ENCODE results near the gene THOC7.

The THOC7 gene

GRCh38 chr3:63832395-63832794 lies 31.2 kb downstream of the THOC7 start:
- DNase-seq: no peak

- DNase-seq: no peak
These were observed 33.1 kb downstream of the THOC7 start for GRCh38 chr3:63830526-63830925.

- no peak for DNase-seq
These were observed 39.3 kb downstream of the THOC7 start for GRCh38 chr3:63824309-63824708.

- no peak for DNase-seq
These were observed 44.5 kb downstream of the THOC7 start, which contains the start of gene C3orf49 for GRCh38 chr3:63819151-63819398. Gene C3orf49 (plus strand): TSS chr3:63819299. CDS start chr3:63819472, 173 bp downstream.

- peak; percentile 67 for DNase-seq
These were observed 45.1 kb downstream of the THOC7 start for GRCh38 chr3:63818282-63819150.

GRCh38 chr3:63817225-63817624 lies 46.4 kb downstream of the THOC7 start:
- no peak for DNase-seq

- DNase-seq: no peak
These were observed 49.4 kb downstream of the THOC7 start for GRCh38 chr3:63814237-63814636.

GRCh38 chr3:63809607-63810006 lies 54.0 kb downstream of the THOC7 start:
- no peak for DNase-seq

GRCh38 chr3:63808633-63809032 lies 55.0 kb downstream of the THOC7 start:
- no peak for DNase-seq

GRCh38 chr3:63807961-63808565 lies 55.5 kb downstream of the THOC7 start:
- DNase-seq: no peak

GRCh38 chr3:63803911-63804310 lies 59.7 kb downstream of the THOC7 start:
- DNase-seq: no peak

- no peak for DNase-seq
These were observed 63.5 kb downstream of the THOC7 start for GRCh38 chr3:63800097-63800496.

GRCh38 chr3:63798949-63799348 lies 64.7 kb downstream of the THOC7 start:
- no peak for DNase-seq

GRCh38 chr3:63798544-63798943 lies 65.1 kb downstream of the THOC7 start:
- no peak for DNase-seq

- DNase-seq: no peak
These were observed 68.2 kb downstream of the THOC7 start for GRCh38 chr3:63795438-63795837.

- DNase-seq: no peak
These were observed 71.6 kb downstream of the THOC7 start for GRCh38 chr3:63791974-63792373.

Measured in CD4-positive, alpha-beta T cell treated with Interleukin-6 for 4 hours (primary cell).